GM19193 (cell line): ENCODE results near the gene HUS1B.
A peak's percentile ranks its signal among the peaks of the same experiment; 100 is the strongest.

Experiments used
- POLR2A ChIP-seq: IDR thresholded peaks from 4 replicates; pipeline ENCODE4 v1.6.1; 2011; ENCODE audit not compliant: insufficient read depth, insufficient read length; ENCODE audit errors: extremely low read depth

HUS1B gene

GRCh38 chr6:656460-657252, at the start of gene HUS1B:
Gene HUS1B, minus strand, starts transcription at chr6:657100. Its CDS starts 156 bp downstream, at chr6:656944.
- TF ChIP-seq POLR2A: no peak

- TF ChIP-seq POLR2A: no peak
Measured at GRCh38 chr6:706146-706545, 49.2 kb upstream of the HUS1B start.

GRCh38 chr6:705047-705446, 48.1 kb upstream of the HUS1B start:
- TF ChIP-seq POLR2A: no peak

GRCh38 chr6:704046-704445, 47.1 kb upstream of the HUS1B start:
- no peak for TF ChIP-seq POLR2A

- no peak for TF ChIP-seq POLR2A
Measured at GRCh38 chr6:703552-703951, 46.7 kb upstream of the HUS1B start.

- no peak for TF ChIP-seq POLR2A
Measured at GRCh38 chr6:701700-702479, 45.0 kb upstream of the HUS1B start.

- TF ChIP-seq POLR2A: no peak
Measured at GRCh38 chr6:701215-701614, 44.3 kb upstream of the HUS1B start.

GRCh38 chr6:700490-700889, 43.6 kb upstream of the HUS1B start:
- no peak for TF ChIP-seq POLR2A

- no peak for TF ChIP-seq POLR2A
Measured at GRCh38 chr6:699319-699718, 42.4 kb upstream of the HUS1B start.

GRCh38 chr6:693723-694009, 36.8 kb upstream of the HUS1B start:
- no peak for TF ChIP-seq POLR2A

GRCh38 chr6:692858-693722, 36.2 kb upstream of the HUS1B start, which contains the start of gene EXOC2:
Gene EXOC2, minus strand, starts transcription at chr6:693139. Its CDS starts 55,321 bp downstream, at chr6:637818.
- peak; percentile 81 for TF ChIP-seq POLR2A

- TF ChIP-seq POLR2A: no peak
Measured at GRCh38 chr6:692356-692851, 35.5 kb upstream of the HUS1B start.

GRCh38 chr6:689223-689622, 32.3 kb upstream of the HUS1B start:
- no peak for TF ChIP-seq POLR2A

GRCh38 chr6:686497-686896, 29.6 kb upstream of the HUS1B start:
- no peak for TF ChIP-seq POLR2A
